ENCODE results near the gene MINAR1.

Gene MINAR1

GRCh38 chr15:79402136-79402535 lies 30.0 kb upstream of the MINAR1 start:
- Histone ChIP-seq H3K4me3 (ENCODE audit: low read length) (no peak overlapping the region), H3K79me2 (ENCODE audit: low read length) (no peaks in the 10 kb centered on the region), H3K27me3 (ENCODE audit: low read depth, low read length) (no peaks in the 10 kb centered on the region), H3K4me1 (ENCODE audit: low read length) (no peaks in the 10 kb centered on the region), H3K4me2 (ENCODE audit: low read length) (no peak overlapping the region), H3K9ac (ENCODE audit: low read length) (no peak overlapping the region), H2AFZ (ENCODE audit: low read depth, low read length) (no peak overlapping the region), H4K20me1 (ENCODE audit: insufficient read depth, low read length) (no peaks in the 10 kb centered on the region), H3K9me3 (ENCODE audit: insufficient read depth, low read length) (no peaks in the 10 kb centered on the region), H3K27ac (ENCODE audit: low read length) (no peak overlapping the region), H3K36me3 (replicated peaks; ENCODE audit: low read depth, low read length) (no peaks in the 10 kb centered on the region)
- TF ChIP-seq EZH2phosphoT487 (IDR thresholded peaks at IDR 0.05; ENCODE audit: low read depth) (no peak), CTCF (IDR thresholded peaks at IDR 0.05; ENCODE audit: low read depth, low read length) (no peak)

- Histone ChIP-seq H3K4me3 (ENCODE audit: low read length) (no peak overlapping the region), H4K20me1 (ENCODE audit: insufficient read depth, low read length) (no peaks in the 10 kb centered on the region), H3K4me2 (ENCODE audit: low read length) (no peak overlapping the region), H3K27me3 (ENCODE audit: low read depth, low read length) (no peaks in the 10 kb centered on the region), H3K79me2 (ENCODE audit: low read length) (no peaks in the 10 kb centered on the region), H3K27ac (ENCODE audit: low read length) (no peak overlapping the region), H3K9me3 (ENCODE audit: insufficient read depth, low read length) (no peaks in the 10 kb centered on the region), H3K36me3 (replicated peaks; ENCODE audit: low read depth, low read length) (no peaks in the 10 kb centered on the region), H2AFZ (ENCODE audit: low read depth, low read length) (no peak overlapping the region), H3K4me1 (ENCODE audit: low read length) (no peaks in the 10 kb centered on the region), H3K9ac (ENCODE audit: low read length) (no peak overlapping the region)
- TF ChIP-seq CTCF (IDR thresholded peaks at IDR 0.05; ENCODE audit: low read depth, low read length) (no peak), EZH2phosphoT487 (IDR thresholded peaks at IDR 0.05; ENCODE audit: low read depth) (no peak)
Observed at GRCh38 chr15:79403501-79403900, 28.6 kb upstream of the MINAR1 start.

GRCh38 chr15:79406210-79406609 lies 25.9 kb upstream of the MINAR1 start:
- Histone ChIP-seq H3K4me3 (ENCODE audit: low read length) (no peak overlapping the region), H3K4me2 (ENCODE audit: low read length) (no peak overlapping the region), H3K9me3 (ENCODE audit: insufficient read depth, low read length) (no peaks in the 10 kb centered on the region), H3K9ac (ENCODE audit: low read length) (no peak overlapping the region), H3K4me1 (ENCODE audit: low read length) (no peaks in the 10 kb centered on the region), H3K36me3 (replicated peaks; ENCODE audit: low read depth, low read length) (no peaks in the 10 kb centered on the region), H4K20me1 (ENCODE audit: insufficient read depth, low read length) (no peaks in the 10 kb centered on the region), H3K27me3 (ENCODE audit: low read depth, low read length) (no peaks in the 10 kb centered on the region), H2AFZ (ENCODE audit: low read depth, low read length) (no peak overlapping the region), H3K79me2 (ENCODE audit: low read length) (no peaks in the 10 kb centered on the region), H3K27ac (ENCODE audit: low read length) (no peak overlapping the region)
- no peak for TF ChIP-seq CTCF (IDR thresholded peaks at IDR 0.05; ENCODE audit: low read depth, low read length)

- H3K36me3 ChIP-seq (replicated peaks; ENCODE audit: low read depth, low read length): peaks cover 4% of the 10 kb centered on the region
- H3K4me2 ChIP-seq (ENCODE audit: low read length): no peak overlapping the region
- H3K27ac ChIP-seq (ENCODE audit: low read length): no peak overlapping the region
- no peaks in the 10 kb centered on the region for H4K20me1 ChIP-seq (ENCODE audit: insufficient read depth, low read length)
- no peak overlapping the region for H3K9ac ChIP-seq (ENCODE audit: low read length)
- H3K4me1 ChIP-seq (ENCODE audit: low read length): no peaks in the 10 kb centered on the region
- H3K27me3 ChIP-seq (ENCODE audit: low read depth, low read length): no peaks in the 10 kb centered on the region
- no peaks in the 10 kb centered on the region for H3K79me2 ChIP-seq (ENCODE audit: low read length)
- no peak overlapping the region for H2AFZ ChIP-seq (ENCODE audit: low read depth, low read length)
- H3K4me3 ChIP-seq (ENCODE audit: low read length): no peak overlapping the region
- no peaks in the 10 kb centered on the region for H3K9me3 ChIP-seq (ENCODE audit: insufficient read depth, low read length)
- no peak for TF ChIP-seq EZH2phosphoT487 (IDR thresholded peaks at IDR 0.05; ENCODE audit: low read depth)
- no peak for TF ChIP-seq CTCF (IDR thresholded peaks at IDR 0.05; ENCODE audit: low read depth, low read length)
Observed at GRCh38 chr15:79408041-79408440, 24.1 kb upstream of the MINAR1 start.

Data from OCI-LY3 (cell line).